Colon (tissue), 2 donors: ENCODE measurements around the gene OR5AU1.

ENCODE experiments used
- FAIRE-seq: peaks from 2 replicates; lab custom pipeline; 2012; peaks lifted over from hg19 to GRCh38; lab: Jason Lieb, UNC
- donor health status: control.
- donor health status: control.

Gene OR5AU1

DNA sequence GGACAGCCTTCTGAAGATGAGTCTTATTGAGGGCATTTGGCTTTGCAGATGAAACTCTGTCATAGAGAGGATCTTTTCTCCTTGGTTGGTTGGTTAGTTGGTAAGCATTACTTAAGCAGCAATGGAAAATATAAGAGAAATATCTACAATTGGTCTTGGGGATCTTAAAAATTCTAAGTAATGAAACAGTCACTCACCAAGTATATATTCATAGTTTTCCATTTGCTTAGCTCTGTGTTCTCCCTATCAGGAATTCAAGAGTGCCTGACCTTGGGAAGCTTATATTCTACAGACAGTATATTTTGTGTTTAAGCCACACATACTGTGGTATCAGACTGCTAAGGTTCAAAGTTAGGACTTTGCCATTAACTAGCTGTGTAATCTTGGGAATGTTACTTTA is at the start of gene OR5AU1:
OR5AU1 (minus strand) TSS at position 101 of the 400 bp plus-strand sequence. CDS start 191 bp downstream, outside the sequence.
- no peak for FAIRE-seq

DNA sequence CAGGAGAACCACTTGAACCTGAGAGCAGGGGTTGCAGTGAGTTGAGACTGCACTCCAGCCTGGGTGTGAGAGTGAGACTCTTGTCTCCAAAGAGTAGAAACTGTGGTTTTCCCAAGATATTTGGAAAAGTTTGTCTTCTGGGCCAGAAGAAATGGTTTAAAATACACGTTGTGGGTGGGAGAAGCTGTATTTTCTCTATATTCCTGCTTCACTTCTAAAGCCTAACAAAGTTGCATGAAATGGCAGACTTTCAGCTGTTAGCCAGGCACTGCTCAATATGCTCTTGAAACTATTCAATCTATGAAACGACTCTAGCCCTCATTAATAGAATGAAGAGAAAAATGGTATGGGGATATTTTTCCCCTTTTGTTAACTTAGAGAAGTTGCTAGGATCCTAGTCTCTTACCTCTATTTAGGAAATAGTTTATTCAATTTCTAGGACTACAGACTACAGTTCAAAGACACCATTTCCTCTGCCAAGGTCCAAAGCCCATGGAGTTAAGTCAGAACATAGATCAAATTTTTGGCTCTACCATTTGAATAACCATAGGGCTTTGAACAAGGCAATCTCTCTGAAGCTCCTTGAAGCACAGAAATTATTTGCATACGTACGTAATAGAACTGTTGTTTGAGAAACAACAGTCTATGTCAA is 49.3 kb upstream of the OR5AU1 start:
- no peak for FAIRE-seq

GRCh38 chr14:21204167-21205025 is 48.5 kb upstream of the OR5AU1 start:
- FAIRE-seq, result no peak

- no peak for FAIRE-seq
These were observed 47.8 kb upstream of the OR5AU1 start for GRCh38 chr14:21203470-21204166.

GRCh38 chr14:21202463-21203358 is 46.8 kb upstream of the OR5AU1 start:
- no peak for FAIRE-seq

DNA sequence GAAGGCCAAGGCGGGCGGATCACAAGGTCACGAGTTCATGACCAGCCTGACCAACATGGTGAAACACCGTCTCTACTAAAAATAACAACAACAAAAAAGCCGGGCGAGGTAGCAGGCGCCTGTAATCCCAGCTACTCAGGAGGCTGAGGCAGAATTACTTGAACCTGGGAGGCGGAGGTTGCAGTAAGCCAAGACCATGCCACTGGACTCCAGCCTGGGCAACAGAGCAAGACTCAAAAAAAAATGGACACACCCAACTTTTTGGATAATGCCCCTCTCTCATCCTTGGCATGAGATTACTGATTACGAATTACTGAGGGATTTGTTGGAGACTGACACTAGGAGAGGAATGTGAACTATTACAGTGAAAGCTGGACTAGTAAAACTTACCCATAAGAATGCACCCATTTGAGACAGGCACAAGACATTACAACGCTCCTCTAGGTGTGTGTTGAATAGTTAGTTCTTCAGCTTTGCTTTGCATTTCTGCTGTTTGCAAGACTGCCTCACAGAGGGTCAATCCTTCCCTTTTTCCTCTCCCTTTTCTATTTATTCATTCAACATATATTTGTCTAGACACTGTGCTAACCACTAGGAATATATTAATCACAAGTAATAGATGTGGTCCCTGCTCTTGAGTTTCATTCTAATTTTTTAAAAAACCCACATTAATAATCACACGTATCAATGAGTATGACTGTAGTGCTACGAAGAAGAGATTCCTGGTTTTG is 46.0 kb upstream of the OR5AU1 start:
- FAIRE-seq, result no peak

DNA sequence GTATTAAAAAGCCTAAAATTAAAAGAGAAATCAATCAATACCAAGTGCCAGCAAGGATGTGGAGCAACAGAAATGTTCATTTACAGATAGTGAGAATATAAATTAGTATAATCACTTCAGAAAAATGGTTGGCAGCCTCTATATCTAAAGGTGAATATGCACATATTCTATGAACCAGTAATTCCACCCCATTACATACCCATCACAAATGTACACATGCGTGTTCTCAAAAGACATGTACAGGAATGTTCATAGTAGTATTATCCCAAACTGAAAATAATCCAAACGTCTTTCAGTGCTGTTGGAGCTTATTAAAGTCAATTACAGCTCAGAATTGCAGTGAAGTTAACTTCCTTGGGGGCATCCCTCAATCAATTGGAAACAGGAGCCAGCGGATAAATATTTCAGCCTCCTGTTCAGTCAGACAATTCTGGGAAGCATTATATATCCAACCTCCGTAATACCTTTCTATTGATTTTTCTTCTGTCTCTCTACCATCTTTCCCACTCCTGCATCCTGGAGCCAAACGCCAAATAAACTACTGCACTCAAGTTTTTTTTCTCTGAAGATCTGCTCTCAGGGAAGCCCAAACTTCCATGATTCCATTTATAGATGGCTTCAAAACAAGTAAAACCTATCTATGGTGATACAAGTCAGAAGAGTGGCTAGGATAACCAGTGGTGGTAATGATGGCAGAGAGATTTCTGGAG is 45.0 kb upstream of the OR5AU1 start:
- FAIRE-seq, result no peak

GRCh38 chr14:21199611-21200560 is 44.0 kb upstream of the OR5AU1 start:
- FAIRE-seq, result no peak

DNA sequence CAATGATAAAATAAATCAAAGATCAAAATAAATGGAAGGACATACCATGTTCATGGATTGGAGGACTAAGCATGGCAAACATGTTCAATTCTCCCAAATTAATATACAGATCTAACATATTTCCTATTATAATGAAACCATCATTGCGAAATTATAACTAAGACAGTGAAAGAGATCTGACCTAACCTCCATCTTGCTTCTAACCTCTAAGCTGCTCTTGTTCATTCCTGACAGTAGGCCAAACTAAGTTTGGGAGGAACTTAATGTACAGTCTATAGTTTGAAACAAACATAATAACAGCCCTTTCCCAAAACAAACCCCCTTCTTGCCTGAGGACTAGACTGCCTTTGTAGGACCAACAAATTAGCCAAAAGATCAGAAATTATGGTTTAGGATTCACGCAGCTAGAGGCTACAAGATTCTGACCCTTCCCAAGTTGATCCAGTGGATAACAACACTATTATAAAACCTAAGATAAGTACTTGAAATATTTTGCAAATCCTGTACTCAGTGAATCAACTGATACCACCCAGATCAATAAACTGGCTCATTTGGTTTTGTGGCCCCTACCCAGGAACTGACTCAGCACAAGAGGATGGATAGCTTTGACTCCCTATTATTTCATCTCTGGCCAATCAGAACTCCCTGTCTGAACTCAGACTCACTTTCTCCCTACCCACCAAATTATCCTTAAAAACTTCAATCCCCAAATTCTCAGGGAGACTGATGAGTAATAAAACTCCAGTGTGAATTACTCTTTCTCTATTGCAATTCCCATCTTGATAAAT is 41.7 kb upstream of the OR5AU1 start:
- no peak for FAIRE-seq

DNA sequence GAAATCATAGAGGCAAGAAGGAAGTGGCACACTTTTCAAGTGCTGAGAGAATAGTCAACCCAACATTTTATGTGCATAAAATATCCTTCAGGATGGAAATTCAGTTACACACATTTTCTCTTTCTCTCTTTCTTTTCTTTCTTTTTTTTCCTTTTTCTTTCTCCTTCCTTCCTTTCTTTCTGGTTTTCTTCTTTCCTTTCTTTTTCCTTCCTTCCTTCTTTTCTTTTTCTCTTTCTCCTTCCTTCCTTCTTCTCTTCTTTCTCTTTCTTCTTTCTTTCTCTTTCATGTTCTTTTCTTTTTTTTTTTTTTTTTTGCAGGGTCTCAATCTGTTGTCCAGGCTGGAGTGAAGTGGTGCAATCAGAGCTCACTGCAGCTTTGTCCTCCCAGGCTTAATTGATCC is 38.7 kb upstream of the OR5AU1 start:
- no peak for FAIRE-seq

DNA sequence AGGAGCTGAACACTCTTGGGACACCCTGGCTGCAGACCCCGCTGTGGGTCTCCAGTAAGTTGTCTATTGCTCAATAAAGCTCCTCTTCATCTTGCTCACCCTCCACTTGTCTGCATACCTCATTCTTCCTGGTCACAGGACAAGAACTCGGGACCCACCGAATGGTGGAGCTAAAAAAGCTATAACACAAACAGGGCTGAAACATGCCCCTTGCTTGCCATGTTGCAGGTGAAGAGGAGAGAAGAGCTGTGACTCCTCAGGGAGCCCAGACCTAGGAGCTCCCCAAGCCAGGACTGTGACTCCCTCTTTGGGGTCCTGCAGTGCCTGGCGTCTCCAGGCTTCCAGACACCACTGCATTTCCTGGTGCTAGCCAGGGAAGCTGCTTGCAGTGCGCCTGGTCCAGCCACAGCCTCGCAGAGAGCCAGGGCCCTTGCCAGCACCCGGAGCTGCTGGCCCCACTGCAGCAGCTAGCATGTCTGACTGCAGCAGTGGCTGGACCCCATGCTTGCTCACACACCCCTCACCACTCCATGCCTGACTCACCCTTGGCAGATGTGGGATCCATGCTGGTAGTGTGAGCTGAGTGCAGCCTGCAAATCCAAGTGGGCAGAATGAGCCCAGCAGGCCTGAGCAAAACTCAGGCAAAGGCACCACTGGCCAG is 37.1 kb upstream of the OR5AU1 start:
- no peak for FAIRE-seq

- FAIRE-seq, result no peak
These were observed 36.6 kb upstream of the OR5AU1 start for GRCh38 chr14:21192447-21192822.

GRCh38 chr14:21191809-21192446 is 36.1 kb upstream of the OR5AU1 start:
- no peak for FAIRE-seq

- FAIRE-seq, result no peak
These were observed 35.5 kb upstream of the OR5AU1 start for GRCh38 chr14:21191261-21191808.

DNA sequence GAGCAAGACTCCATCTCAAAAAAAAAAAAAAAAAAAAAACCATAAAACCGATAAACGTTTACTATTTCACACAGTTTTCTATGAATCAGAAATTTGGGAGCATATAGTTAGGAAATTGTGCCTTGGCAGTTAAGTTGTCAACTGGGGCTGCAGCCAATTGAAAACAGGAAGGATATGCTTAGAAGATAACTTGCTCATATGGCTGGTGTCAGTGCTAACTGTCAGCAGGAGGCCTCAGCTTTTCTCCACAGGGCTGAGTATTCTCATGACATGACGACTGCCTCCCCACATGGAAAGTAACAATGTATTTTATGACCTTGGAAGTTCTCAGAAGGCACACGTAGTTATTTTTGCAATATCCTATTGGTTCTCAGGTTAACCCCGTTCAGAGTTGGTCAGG is 29.6 kb upstream of the OR5AU1 start:
- no peak for FAIRE-seq

- no peak for FAIRE-seq
These were observed 28.4 kb upstream of the OR5AU1 start for GRCh38 chr14:21184254-21184653.

GRCh38 chr14:21182166-21182565 is 26.3 kb upstream of the OR5AU1 start:
- no peak for FAIRE-seq
